ENCODE results near the gene PGM2. TPM values are rescaled to one million over a fixed set of nuclear protein-coding genes. Genes with fewer than 3 reads are reported as not detected.

PGM2 gene
- total RNA-seq, 1 experiment from 2014 or later = 28.6 TPM

DNA sequence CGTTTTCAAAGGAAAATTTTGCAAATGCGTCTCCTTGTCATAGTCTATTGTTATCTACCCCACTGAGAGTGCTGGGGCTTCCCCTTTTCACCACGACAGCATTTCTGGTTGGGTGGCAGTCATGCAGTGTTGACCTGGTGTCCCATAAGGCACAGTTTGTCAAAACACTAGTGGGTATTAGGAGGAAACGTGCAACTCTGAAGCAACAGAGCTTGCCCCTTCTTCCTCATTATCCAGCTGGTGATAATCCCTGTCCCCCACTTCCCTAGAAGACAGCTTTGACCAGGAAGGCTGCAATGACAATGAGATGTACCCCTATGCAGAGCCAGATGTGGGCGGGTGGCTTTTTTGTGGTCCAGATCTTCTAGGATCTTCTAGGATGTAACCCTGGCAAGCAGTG lies 66.2 kb downstream of the PGM2 start:
- no peaks in the 10 kb centered on the region for H3K4me1 ChIP-seq (ENCODE audit: insufficient read depth, low read length)
- intact Hi-C loops (cut with micrococcal nuclease) = loop anchor here (10.0 kb wide), 1 partner anchor 82 kb away; no protein-coding TSS in a partner anchor
- no peaks in the 10 kb centered on the region for H3F3A ChIP-seq (ENCODE audit: low read length, unreplicated experiment)
- no peak for TF ChIP-seq EZH2 (IDR thresholded peaks at IDR 0.05; ENCODE audit: low read length, unreplicated experiment)
- TF ChIP-seq, protein P1, sequence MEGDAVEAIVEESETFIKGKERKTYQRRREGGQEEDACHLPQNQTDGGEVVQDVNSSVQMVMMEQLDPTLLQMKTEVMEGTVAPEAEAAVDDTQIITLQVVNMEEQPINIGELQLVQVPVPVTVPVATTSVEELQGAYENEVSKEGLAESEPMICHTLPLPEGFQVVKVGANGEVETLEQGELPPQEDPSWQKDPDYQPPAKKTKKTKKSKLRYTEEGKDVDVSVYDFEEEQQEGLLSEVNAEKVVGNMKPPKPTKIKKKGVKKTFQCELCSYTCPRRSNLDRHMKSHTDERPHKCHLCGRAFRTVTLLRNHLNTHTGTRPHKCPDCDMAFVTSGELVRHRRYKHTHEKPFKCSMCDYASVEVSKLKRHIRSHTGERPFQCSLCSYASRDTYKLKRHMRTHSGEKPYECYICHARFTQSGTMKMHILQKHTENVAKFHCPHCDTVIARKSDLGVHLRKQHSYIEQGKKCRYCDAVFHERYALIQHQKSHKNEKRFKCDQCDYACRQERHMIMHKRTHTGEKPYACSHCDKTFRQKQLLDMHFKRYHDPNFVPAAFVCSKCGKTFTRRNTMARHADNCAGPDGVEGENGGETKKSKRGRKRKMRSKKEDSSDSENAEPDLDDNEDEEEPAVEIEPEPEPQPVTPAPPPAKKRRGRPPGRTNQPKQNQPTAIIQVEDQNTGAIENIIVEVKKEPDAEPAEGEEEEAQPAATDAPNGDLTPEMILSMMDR (conservative IDR thresholded peaks at IDR 0.05; ENCODE audit: low read depth, low read length) = no peak
- TF ChIP-seq EZH2phosphoT487 (IDR thresholded peaks at IDR 0.05; ENCODE audit: borderline replicate concordance, low read length) = no peak
- no peaks in the 10 kb centered on the region for H3K79me2 ChIP-seq (ENCODE audit: low read length)
- H3K9me3 ChIP-seq (ENCODE audit: low read length) = no peaks in the 10 kb centered on the region
- BruUV-seq (replicated peaks) = no TSS peak
- H3K9me2 ChIP-seq (replicated peaks; ENCODE audit: low read length) = no peaks in the 10 kb centered on the region
- no peak overlapping the region for H2AFZ ChIP-seq (ENCODE audit: low read length)
- ATAC-seq = no peak
- DNase-seq = no peak
- H3K36me3 ChIP-seq (ENCODE audit: low read depth, low read length) = no peaks in the 10 kb centered on the region
- POLR2A ChIA-PET (ENCODE audit: unreplicated experiment) = no interaction called here
- CTCF ChIA-PET = no interaction called here
- H3K27me3 ChIP-seq (ENCODE audit: low read length) = no peaks in the 10 kb centered on the region
- no peak overlapping the region for H3K4me3 ChIP-seq (ENCODE audit: low read length)
- no peak overlapping the region for H3K9ac ChIP-seq (ENCODE audit: low read length)
- H3K4me2 ChIP-seq (ENCODE audit: low read length) = no peak overlapping the region
- H3K27ac ChIP-seq (ENCODE audit: low read length) = no peak overlapping the region
- no peaks in the 10 kb centered on the region for H4K20me1 ChIP-seq (ENCODE audit: low read length)

DNA sequence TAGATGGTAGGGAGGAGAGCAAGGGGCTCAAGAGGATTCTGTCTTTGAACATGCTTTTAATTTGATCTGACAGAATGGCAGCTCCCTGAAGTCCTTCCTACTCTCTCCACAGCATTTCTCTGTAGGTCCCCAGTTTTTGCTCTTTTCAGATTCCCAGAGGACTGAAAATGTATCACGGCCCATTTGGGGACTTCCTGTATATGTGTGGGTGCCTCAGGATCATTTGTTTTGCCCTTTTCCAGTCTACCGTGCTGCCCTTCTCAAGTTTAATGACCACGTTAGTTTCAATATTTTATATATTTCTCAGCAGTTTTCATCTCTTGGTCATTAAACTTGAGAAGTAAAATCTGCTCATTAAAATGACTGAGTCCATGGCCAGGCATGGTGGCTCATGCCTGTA lies 66.7 kb downstream of the PGM2 start:
- Histone ChIP-seq H3F3A (ENCODE audit: low read length, unreplicated experiment) (no peaks in the 10 kb centered on the region), H3K4me2 (ENCODE audit: low read length) (no peak overlapping the region), H3K4me3 (ENCODE audit: low read length) (no peak overlapping the region), H3K79me2 (ENCODE audit: low read length) (no peaks in the 10 kb centered on the region), H3K9ac (ENCODE audit: low read length) (no peak overlapping the region), H2AFZ (ENCODE audit: low read length) (no peak overlapping the region), H3K27ac (ENCODE audit: low read length) (no peak overlapping the region), H4K20me1 (ENCODE audit: low read length) (no peaks in the 10 kb centered on the region), H3K9me3 (ENCODE audit: low read length) (no peaks in the 10 kb centered on the region), H3K36me3 (ENCODE audit: low read depth, low read length) (no peaks in the 10 kb centered on the region), H3K9me2 (replicated peaks; ENCODE audit: low read length) (no peaks in the 10 kb centered on the region), H3K4me1 (ENCODE audit: insufficient read depth, low read length) (no peaks in the 10 kb centered on the region), H3K27me3 (ENCODE audit: low read length) (no peaks in the 10 kb centered on the region)
- POLR2A ChIA-PET (ENCODE audit: unreplicated experiment) = no interaction called here
- no peak for TF ChIP-seq EZH2phosphoT487 (IDR thresholded peaks at IDR 0.05; ENCODE audit: borderline replicate concordance, low read length)
- TF ChIP-seq, protein P1 (conservative IDR thresholded peaks at IDR 0.05; ENCODE audit: low read depth, low read length) = no peak
- TF ChIP-seq EZH2 (IDR thresholded peaks at IDR 0.05; ENCODE audit: low read length, unreplicated experiment) = no peak
- intact Hi-C loops (cut with micrococcal nuclease) = loop anchor here (10.0 kb wide), 1 partner anchor 82 kb away; no protein-coding TSS in a partner anchor
- CTCF ChIA-PET = no interaction called here
- DNase-seq = no peak
- BruUV-seq (replicated peaks) = no TSS peak
- no peak for ATAC-seq

DNA sequence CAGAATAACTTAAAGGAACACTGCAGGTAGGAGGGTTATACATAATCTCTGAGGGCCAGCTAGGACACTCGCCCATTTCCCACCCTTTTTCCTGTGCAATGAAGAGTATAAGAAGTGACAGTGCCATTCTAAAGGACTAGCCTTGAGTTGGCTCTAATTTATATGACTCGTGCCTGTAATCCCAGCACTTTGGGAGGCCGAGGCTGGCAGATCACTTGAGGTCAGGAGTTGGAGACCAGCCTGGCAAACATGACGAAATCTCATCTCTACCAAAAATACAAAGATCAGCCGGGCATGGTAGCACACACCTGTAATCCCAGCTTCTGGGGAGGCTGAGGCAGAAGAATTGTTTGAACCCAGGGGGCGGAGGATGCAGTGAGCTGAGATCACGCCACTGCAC lies 68.8 kb downstream of the PGM2 start:
- Histone ChIP-seq H3K9ac (ENCODE audit: low read length) (no peak overlapping the region), H3K4me1 (ENCODE audit: insufficient read depth, low read length) (no peaks in the 10 kb centered on the region), H2AFZ (ENCODE audit: low read length) (no peak overlapping the region), H3K27ac (ENCODE audit: low read length) (no peak overlapping the region), H3K4me3 (ENCODE audit: low read length) (no peak overlapping the region), H3F3A (ENCODE audit: low read length, unreplicated experiment) (no peaks in the 10 kb centered on the region), H3K9me3 (ENCODE audit: low read length) (no peaks in the 10 kb centered on the region), H3K27me3 (ENCODE audit: low read length) (no peaks in the 10 kb centered on the region), H3K36me3 (ENCODE audit: low read depth, low read length) (no peaks in the 10 kb centered on the region), H4K20me1 (ENCODE audit: low read length) (no peaks in the 10 kb centered on the region), H3K9me2 (replicated peaks; ENCODE audit: low read length) (no peaks in the 10 kb centered on the region), H3K4me2 (ENCODE audit: low read length) (no peak overlapping the region), H3K79me2 (ENCODE audit: low read length) (no peaks in the 10 kb centered on the region)
- ChIA-PET POLR2A (ENCODE audit: unreplicated experiment) (no interaction called here), CTCF (no interaction called here)
- no peak for ATAC-seq
- intact Hi-C loops (cut with micrococcal nuclease) = loop anchor here (10.0 kb wide), 1 partner anchor 80 kb away; no protein-coding TSS in a partner anchor
- no TSS peak for BruUV-seq (replicated peaks)
- DNase-seq = no peak
- TF ChIP-seq, protein P1 (conservative IDR thresholded peaks at IDR 0.05; ENCODE audit: low read depth, low read length) = no peak
- no peak for TF ChIP-seq EZH2phosphoT487 (IDR thresholded peaks at IDR 0.05; ENCODE audit: borderline replicate concordance, low read length)
- TF ChIP-seq EZH2 (IDR thresholded peaks at IDR 0.05; ENCODE audit: low read length, unreplicated experiment) = no peak
